ENCODE results near the gene OGFOD1.

DNA sequence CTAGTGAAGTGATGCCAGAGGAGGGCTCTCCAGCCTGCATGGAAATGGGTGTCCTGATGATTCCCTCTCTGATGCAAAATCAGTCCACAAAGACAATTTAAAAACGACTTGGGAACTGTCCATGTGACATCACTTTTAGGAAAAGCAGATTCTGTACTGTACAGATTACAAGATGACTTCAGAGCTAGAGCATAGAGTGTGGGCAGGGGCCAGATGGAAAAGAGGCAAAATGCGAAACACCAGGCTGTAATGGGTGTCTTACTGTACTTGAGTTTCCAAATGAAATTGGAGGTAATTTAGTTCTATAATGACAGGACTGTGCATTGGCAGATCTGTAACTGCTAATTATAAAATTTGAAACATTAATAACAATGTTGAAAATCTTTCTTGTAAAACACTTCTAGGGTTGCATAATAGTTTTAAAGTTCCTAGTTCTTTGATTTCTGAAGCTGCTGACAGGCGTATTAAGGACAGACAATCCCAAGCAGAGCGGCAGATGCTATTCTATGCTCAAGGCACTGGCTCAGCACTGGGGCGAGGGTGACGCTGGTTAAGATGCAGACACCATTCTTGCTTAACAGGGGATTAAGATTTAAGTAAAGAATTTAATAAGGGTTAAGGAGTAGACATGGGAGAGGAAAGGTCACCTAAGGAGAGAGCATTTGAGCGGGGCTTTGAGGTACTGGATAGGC, 29.6 kb downstream of the OGFOD1 start:
- TF ChIP-seq, protein P1, sequence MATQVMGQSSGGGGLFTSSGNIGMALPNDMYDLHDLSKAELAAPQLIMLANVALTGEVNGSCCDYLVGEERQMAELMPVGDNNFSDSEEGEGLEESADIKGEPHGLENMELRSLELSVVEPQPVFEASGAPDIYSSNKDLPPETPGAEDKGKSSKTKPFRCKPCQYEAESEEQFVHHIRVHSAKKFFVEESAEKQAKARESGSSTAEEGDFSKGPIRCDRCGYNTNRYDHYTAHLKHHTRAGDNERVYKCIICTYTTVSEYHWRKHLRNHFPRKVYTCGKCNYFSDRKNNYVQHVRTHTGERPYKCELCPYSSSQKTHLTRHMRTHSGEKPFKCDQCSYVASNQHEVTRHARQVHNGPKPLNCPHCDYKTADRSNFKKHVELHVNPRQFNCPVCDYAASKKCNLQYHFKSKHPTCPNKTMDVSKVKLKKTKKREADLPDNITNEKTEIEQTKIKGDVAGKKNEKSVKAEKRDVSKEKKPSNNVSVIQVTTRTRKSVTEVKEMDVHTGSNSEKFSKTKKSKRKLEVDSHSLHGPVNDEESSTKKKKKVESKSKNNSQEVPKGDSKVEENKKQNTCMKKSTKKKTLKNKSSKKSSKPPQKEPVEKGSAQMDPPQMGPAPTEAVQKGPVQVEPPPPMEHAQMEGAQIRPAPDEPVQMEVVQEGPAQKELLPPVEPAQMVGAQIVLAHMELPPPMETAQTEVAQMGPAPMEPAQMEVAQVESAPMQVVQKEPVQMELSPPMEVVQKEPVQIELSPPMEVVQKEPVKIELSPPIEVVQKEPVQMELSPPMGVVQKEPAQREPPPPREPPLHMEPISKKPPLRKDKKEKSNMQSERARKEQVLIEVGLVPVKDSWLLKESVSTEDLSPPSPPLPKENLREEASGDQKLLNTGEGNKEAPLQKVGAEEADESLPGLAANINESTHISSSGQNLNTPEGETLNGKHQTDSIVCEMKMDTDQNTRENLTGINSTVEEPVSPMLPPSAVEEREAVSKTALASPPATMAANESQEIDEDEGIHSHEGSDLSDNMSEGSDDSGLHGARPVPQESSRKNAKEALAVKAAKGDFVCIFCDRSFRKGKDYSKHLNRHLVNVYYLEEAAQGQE (IDR thresholded peaks at IDR 0.05; ENCODE audit: insufficient read depth in 1 of 2, low read depth in 2 of 2, low read length in 1 of 2): no peak
- TF ChIP-seq, protein P2, sequence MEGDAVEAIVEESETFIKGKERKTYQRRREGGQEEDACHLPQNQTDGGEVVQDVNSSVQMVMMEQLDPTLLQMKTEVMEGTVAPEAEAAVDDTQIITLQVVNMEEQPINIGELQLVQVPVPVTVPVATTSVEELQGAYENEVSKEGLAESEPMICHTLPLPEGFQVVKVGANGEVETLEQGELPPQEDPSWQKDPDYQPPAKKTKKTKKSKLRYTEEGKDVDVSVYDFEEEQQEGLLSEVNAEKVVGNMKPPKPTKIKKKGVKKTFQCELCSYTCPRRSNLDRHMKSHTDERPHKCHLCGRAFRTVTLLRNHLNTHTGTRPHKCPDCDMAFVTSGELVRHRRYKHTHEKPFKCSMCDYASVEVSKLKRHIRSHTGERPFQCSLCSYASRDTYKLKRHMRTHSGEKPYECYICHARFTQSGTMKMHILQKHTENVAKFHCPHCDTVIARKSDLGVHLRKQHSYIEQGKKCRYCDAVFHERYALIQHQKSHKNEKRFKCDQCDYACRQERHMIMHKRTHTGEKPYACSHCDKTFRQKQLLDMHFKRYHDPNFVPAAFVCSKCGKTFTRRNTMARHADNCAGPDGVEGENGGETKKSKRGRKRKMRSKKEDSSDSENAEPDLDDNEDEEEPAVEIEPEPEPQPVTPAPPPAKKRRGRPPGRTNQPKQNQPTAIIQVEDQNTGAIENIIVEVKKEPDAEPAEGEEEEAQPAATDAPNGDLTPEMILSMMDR (IDR thresholded peaks at IDR 0.05): no peak
- TF ChIP-seq SIN3A (IDR thresholded peaks at IDR 0.05; ENCODE audit: borderline replicate concordance, insufficient read depth, low read depth, low read length) (no peak), POLR2AphosphoS5 (IDR thresholded peaks at IDR 0.05; ENCODE audit: low read depth, low read length) (no peak), TCF7L2 (IDR thresholded peaks at IDR 0.05; ENCODE audit: low read depth, low read length) (no peak)
